AG10803 (cell line): ENCODE measurements around the gene PLA2G4D.

ENCODE experiments used
- DNase-seq: peaks from one replicate; pipeline ENCODE4 v3.0.0; 2010; ENCODE audit warnings: low read depth
- H3K4me3 ChIP-seq: 2 replicates; pipeline ENCODE4 v1.5.1; 2011; ENCODE audit warnings: mild to moderate bottlenecking, low read length, control low read depth
- TF ChIP-seq, protein P1 (sequence below): conservative IDR thresholded peaks from 2 replicates; pipeline ENCODE4 v1.5.1; 2011; ENCODE audit warnings: mild to moderate bottlenecking, low read length, control low read depth, inconsistent platforms

Gene PLA2G4D

DNA sequence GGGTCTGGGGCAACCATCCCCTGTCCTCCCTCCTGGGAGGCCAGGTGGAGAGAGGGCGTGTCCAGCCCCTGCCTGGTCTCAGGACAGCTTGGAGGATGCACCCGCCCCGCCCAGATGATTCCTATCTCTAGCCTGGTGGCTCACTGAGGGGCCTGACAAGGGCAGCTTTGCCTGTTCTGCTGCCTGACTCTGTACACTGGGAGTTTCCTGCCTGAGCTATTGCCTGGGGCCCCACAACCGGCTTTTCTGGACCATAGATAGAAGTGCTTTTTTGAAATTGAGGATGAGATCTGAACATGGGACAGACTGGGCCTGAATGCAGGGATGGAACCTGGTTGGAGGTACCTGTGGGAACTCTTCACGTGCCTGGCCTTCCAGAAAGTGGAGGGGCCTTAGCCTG is 72.8 kb downstream of the PLA2G4D start:
- no peak overlapping the region for H3K4me3 ChIP-seq
- TF ChIP-seq, protein P1, sequence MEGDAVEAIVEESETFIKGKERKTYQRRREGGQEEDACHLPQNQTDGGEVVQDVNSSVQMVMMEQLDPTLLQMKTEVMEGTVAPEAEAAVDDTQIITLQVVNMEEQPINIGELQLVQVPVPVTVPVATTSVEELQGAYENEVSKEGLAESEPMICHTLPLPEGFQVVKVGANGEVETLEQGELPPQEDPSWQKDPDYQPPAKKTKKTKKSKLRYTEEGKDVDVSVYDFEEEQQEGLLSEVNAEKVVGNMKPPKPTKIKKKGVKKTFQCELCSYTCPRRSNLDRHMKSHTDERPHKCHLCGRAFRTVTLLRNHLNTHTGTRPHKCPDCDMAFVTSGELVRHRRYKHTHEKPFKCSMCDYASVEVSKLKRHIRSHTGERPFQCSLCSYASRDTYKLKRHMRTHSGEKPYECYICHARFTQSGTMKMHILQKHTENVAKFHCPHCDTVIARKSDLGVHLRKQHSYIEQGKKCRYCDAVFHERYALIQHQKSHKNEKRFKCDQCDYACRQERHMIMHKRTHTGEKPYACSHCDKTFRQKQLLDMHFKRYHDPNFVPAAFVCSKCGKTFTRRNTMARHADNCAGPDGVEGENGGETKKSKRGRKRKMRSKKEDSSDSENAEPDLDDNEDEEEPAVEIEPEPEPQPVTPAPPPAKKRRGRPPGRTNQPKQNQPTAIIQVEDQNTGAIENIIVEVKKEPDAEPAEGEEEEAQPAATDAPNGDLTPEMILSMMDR, result no peak
- DNase-seq, result no peak

DNA sequence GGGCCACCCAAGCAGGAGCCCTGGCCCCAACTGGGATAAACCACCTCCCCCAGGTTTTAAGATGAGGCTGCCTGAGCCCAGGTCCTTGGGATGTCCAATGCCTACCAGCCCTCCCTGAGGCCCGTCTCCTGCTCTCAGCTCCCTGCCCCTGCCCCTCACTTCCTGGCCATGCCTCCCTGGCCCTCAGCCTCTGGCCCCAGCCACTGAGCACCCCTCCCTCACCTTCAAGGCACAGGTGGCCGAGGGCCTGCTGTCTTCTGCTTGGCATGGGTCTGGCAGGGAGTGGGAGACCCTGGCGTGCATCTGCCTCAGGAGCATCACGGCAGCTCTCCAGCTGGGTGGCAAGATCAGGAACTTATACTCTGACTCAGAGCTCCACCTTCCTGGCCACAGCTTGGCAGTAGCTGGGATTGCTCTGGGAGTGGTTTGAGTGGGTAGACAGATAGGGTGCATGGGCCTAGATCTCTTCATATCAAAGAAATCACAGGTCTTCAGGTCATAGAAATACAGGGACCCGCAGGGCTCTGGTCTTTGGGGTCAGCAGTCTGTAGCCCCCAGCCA is 73.6 kb downstream of the PLA2G4D start, which contains the start of gene PLA2G4E:
Gene PLA2G4E (minus strand): TSS at position 330 of the 561 bp plus-strand sequence. CDS start 12 bp downstream, at position 318.
- TF ChIP-seq, protein P1, result no peak
- no peak within 1 kb of the TSS for H3K4me3 ChIP-seq
- DNase-seq, result no peak

DNA sequence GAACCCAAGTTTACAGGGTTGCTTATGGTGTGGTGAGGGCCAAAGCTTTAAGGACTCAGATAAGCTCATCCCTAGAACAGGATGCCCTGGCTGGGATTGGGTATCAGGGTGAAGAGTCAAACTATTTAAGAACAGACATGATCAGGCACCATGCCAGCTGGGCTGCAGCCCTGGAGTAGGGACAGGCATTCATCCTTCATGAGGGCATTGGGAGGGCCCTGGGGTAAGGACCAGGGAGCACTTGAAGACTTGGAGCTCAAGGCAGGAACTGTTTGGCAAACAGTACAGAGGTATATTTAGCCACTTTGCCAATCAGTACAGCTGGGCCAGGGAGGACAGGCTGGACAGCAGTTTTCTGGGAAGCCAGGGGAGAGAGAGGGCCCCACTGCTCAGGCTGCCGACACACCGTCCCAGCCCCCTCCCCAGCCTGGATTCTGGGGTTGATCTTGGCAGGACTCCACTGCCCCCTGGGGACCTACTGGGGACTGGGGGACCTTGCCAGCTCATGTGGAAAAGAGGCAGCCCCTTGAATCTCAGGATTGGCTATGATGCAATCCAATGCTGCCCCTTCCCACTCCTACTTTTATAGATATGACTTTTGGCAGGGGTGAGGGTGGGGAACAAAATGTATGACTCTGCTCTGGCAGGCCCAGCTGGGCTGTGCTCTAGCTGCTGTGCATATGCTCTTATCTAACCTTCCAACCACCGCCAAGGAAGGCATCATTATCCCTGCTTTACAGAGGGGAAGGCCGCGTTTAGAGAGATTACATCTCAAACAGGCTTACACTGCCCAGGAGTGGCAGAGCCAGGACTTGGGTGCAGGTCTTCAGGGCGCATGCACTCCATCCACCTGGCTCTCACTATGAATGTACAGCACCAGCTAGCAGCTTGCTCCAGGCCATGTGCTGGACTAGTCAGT is 75.8 kb downstream of the PLA2G4D start:
- TF ChIP-seq, protein P1, result no peak
- DNase-seq, result no peak
- H3K4me3 ChIP-seq, result no peak overlapping the region
